ENCODE measurements around the gene ADGRG3. TPM values are rescaled to one million over a fixed set of nuclear protein-coding genes. Genes with fewer than 3 reads are reported as not detected.

The ADGRG3 gene
- total and polyA plus RNA-seq, 2 of the 13 experiments (the other 11 are each of a cell fraction or from before 2014, with no cell fraction given), result 2.7 to 11.8 TPM

- TF ChIP-seq HMGXB4 (CRISPR knock-in tag; IDR thresholded peaks at IDR 0.05; ENCODE audit: borderline replicate concordance in 1 of 2, low read depth in 1 of 2), result peak in 1 of 2 experiments; percentile 46; a peak in 1 of 4 replicates
- TF ChIP-seq ZSCAN12 (CRISPR knock-in tag; IDR thresholded peaks at IDR 0.05), result no peak
- TF ChIP-seq, protein P1, sequence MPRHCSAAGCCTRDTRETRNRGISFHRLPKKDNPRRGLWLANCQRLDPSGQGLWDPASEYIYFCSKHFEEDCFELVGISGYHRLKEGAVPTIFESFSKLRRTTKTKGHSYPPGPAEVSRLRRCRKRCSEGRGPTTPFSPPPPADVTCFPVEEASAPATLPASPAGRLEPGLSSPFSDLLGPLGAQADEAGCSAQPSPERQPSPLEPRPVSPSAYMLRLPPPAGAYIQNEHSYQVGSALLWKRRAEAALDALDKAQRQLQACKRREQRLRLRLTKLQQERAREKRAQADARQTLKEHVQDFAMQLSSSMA (CRISPR knock-in tag; IDR thresholded peaks at IDR 0.05), result no peak
- no peak for TF ChIP-seq MEIS1 (CRISPR knock-in tag; IDR thresholded peaks at IDR 0.05; ENCODE audit: borderline replicate concordance)
- TF ChIP-seq HIC2 (CRISPR knock-in tag; IDR thresholded peaks at IDR 0.05; ENCODE audit: low read depth), result peak; percentile 62; the same call in 1 of the 2 replicates
- TF ChIP-seq, protein P2, sequence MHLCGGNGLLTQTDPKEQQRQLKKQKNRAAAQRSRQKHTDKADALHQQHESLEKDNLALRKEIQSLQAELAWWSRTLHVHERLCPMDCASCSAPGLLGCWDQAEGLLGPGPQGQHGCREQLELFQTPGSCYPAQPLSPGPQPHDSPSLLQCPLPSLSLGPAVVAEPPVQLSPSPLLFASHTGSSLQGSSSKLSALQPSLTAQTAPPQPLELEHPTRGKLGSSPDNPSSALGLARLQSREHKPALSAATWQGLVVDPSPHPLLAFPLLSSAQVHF (CRISPR knock-in tag; IDR thresholded peaks at IDR 0.05), result no peak
- no peak for TF ChIP-seq LCORL (IDR thresholded peaks at IDR 0.05)
- no peak; the same call in 1 of the 2 replicates for TF ChIP-seq LCORL (CRISPR knock-in tag; IDR thresholded peaks at IDR 0.05)
- no peak for TF ChIP-seq SMARCC2 (IDR thresholded peaks at IDR 0.05)
- no peak for TF ChIP-seq ZNF496 (CRISPR knock-in tag; IDR thresholded peaks at IDR 0.05; ENCODE audit: insufficient replicate concordance)
- no peak for TF ChIP-seq ZBTB1 (CRISPR knock-in tag; IDR thresholded peaks at IDR 0.05; ENCODE audit: borderline replicate concordance)
- peak; percentile 43; the same call in 1 of the 2 replicates for TF ChIP-seq PITX1 (CRISPR knock-in tag; IDR thresholded peaks at IDR 0.05)
- no peak for TF ChIP-seq CREM (IDR thresholded peaks at IDR 0.05)
- no peak for TF ChIP-seq CREM (CRISPR knock-in tag; IDR thresholded peaks at IDR 0.05)
- no peak for TF ChIP-seq TP53 (CRISPR knock-in tag; conservative IDR thresholded peaks at IDR 0.05)
- no peak for TF ChIP-seq PAX8 (CRISPR knock-in tag; IDR thresholded peaks at IDR 0.05; ENCODE audit: borderline replicate concordance)
- no peak for TF ChIP-seq IRF9 (CRISPR knock-in tag; IDR thresholded peaks at IDR 0.05; ENCODE audit: borderline replicate concordance)
- TF ChIP-seq MIER2 (CRISPR knock-in tag; IDR thresholded peaks at IDR 0.05), result no peak
- no peak for TF ChIP-seq ZNF713 (CRISPR knock-in tag; IDR thresholded peaks at IDR 0.05)
- TF ChIP-seq ZFP90 (CRISPR knock-in tag; IDR thresholded peaks at IDR 0.05; ENCODE audit: borderline replicate concordance), result no peak
Measured at GRCh38 chr16:57635266-57636097, 32.6 kb upstream of the ADGRG3 start (continued).

Data from HepG2 (cell line).